Activated naive CD8-positive, alpha-beta T cell (primary cell): Measurements from ENCODE around the gene TNFRSF19.

ENCODE experiments used
- H3K27ac Mint-ChIP-seq: one replicate; pipeline ENCODE4 v1.8.0; 2021; ENCODE audit warnings: mixed read lengths
- H3K27me3 Mint-ChIP-seq: one replicate; pipeline ENCODE4 v1.8.0; 2021; ENCODE audit warnings: mixed read lengths
- H3K36me3 Mint-ChIP-seq: one replicate; pipeline ENCODE4 v1.8.0; 2021; ENCODE audit warnings: mixed read lengths
- H3K4me1 Mint-ChIP-seq: one replicate; pipeline ENCODE4 v1.8.0; 2021; ENCODE audit warnings: low read depth, mixed read lengths
- H3K4me3 Mint-ChIP-seq: one replicate; pipeline ENCODE4 v1.8.0; 2021; ENCODE audit warnings: mild to moderate bottlenecking, mixed read lengths
- H3K9me3 Mint-ChIP-seq: one replicate; pipeline ENCODE4 v1.8.0; 2021; ENCODE audit warnings: low read depth, mixed read lengths

Gene TNFRSF19

GRCh38 chr13:23558675-23559536 is 11.3 kb upstream of the TNFRSF19 start:
- Mint-ChIP-seq H3K27me3 (peaks cover 17% of the 10 kb centered on the region), H3K4me1 (no peaks in the 10 kb centered on the region), H3K9me3 (no peaks in the 10 kb centered on the region), H3K4me3 (no peak overlapping the region), H3K27ac (no peak overlapping the region), H3K36me3 (no peaks in the 10 kb centered on the region)

GRCh38 chr13:23560571-23561089 is 9.6 kb upstream of the TNFRSF19 start:
- no peaks in the 10 kb centered on the region for H3K36me3 Mint-ChIP-seq
- no peak overlapping the region for H3K4me3 Mint-ChIP-seq
- no peaks in the 10 kb centered on the region for H3K9me3 Mint-ChIP-seq
- H3K27me3 Mint-ChIP-seq = peaks cover 8% of the 10 kb centered on the region
- no peak overlapping the region for H3K27ac Mint-ChIP-seq
- H3K4me1 Mint-ChIP-seq = no peaks in the 10 kb centered on the region

- no peak overlapping the region for H3K27ac Mint-ChIP-seq
- H3K36me3 Mint-ChIP-seq = no peaks in the 10 kb centered on the region
- no peaks in the 10 kb centered on the region for H3K4me1 Mint-ChIP-seq
- no peaks in the 10 kb centered on the region for H3K9me3 Mint-ChIP-seq
- peaks cover 13% of the 10 kb centered on the region for H3K27me3 Mint-ChIP-seq
- no peak overlapping the region for H3K4me3 Mint-ChIP-seq
These were observed 9.0 kb upstream of the TNFRSF19 start for GRCh38 chr13:23561261-23561660.

GRCh38 chr13:23563085-23563845 is 6.9 kb upstream of the TNFRSF19 start:
- no peaks in the 10 kb centered on the region for H3K9me3 Mint-ChIP-seq
- no peaks in the 10 kb centered on the region for H3K4me1 Mint-ChIP-seq
- no peaks in the 10 kb centered on the region for H3K36me3 Mint-ChIP-seq
- no peak overlapping the region for H3K27ac Mint-ChIP-seq
- peaks cover 21% of the 10 kb centered on the region for H3K27me3 Mint-ChIP-seq
- H3K4me3 Mint-ChIP-seq = no peak overlapping the region

GRCh38 chr13:23567906-23568460 is 2.2 kb upstream of the TNFRSF19 start:
- H3K4me1 Mint-ChIP-seq = peaks cover 3% of the 10 kb centered on the region
- H3K27me3 Mint-ChIP-seq = peaks cover 42% of the 10 kb centered on the region

GRCh38 chr13:23570921-23571315 is 706 bp downstream of the TNFRSF19 start:
- H3K27ac Mint-ChIP-seq = no peak overlapping the region
- H3K4me1 Mint-ChIP-seq = peaks cover 7% of the 10 kb centered on the region
- H3K36me3 Mint-ChIP-seq = no peaks in the 10 kb centered on the region
- no peak overlapping the region for H3K4me3 Mint-ChIP-seq
- peaks cover 49% of the 10 kb centered on the region for H3K27me3 Mint-ChIP-seq
- H3K9me3 Mint-ChIP-seq = no peaks in the 10 kb centered on the region

More at GRCh38 chr13:23567906-23568460, 2.2 kb upstream of the TNFRSF19 start:
- Mint-ChIP-seq H3K27ac (no peak overlapping the region), H3K36me3 (no peaks in the 10 kb centered on the region), H3K4me3 (no peak overlapping the region), H3K9me3 (no peaks in the 10 kb centered on the region)

- H3K27ac Mint-ChIP-seq = no peak overlapping the region
- H3K27me3 Mint-ChIP-seq = peaks cover 44% of the 10 kb centered on the region
- no peaks in the 10 kb centered on the region for H3K36me3 Mint-ChIP-seq
- no peak overlapping the region for H3K4me3 Mint-ChIP-seq
- H3K9me3 Mint-ChIP-seq = no peaks in the 10 kb centered on the region
- H3K4me1 Mint-ChIP-seq = peaks cover 7% of the 10 kb centered on the region
These were observed 1.2 kb downstream of the TNFRSF19 start for GRCh38 chr13:23571431-23571830.

- Mint-ChIP-seq H3K4me3 (no peak overlapping the region), H3K9me3 (no peaks in the 10 kb centered on the region), H3K27me3 (peaks cover 43% of the 10 kb centered on the region), H3K27ac (no peak overlapping the region), H3K36me3 (no peaks in the 10 kb centered on the region), H3K4me1 (peaks cover 11% of the 10 kb centered on the region)
These were observed 2.6 kb downstream of the TNFRSF19 start for GRCh38 chr13:23572836-23573235.

GRCh38 chr13:23574421-23575145 is 4.4 kb downstream of the TNFRSF19 start:
- peaks cover 33% of the 10 kb centered on the region for H3K27me3 Mint-ChIP-seq

GRCh38 chr13:23575632-23576031 is 5.4 kb downstream of the TNFRSF19 start:
- H3K9me3 Mint-ChIP-seq = no peaks in the 10 kb centered on the region
- H3K36me3 Mint-ChIP-seq = no peaks in the 10 kb centered on the region
- peaks cover 32% of the 10 kb centered on the region for H3K27me3 Mint-ChIP-seq
- no peak overlapping the region for H3K4me3 Mint-ChIP-seq
- peaks cover 21% of the 10 kb centered on the region for H3K4me1 Mint-ChIP-seq
- no peak overlapping the region for H3K27ac Mint-ChIP-seq

More at GRCh38 chr13:23574421-23575145, 4.4 kb downstream of the TNFRSF19 start:
- Mint-ChIP-seq H3K4me1 (peaks cover 16% of the 10 kb centered on the region), H3K9me3 (no peaks in the 10 kb centered on the region), H3K27ac (no peak overlapping the region), H3K36me3 (no peaks in the 10 kb centered on the region), H3K4me3 (no peak overlapping the region)

- Mint-ChIP-seq H3K4me3 (peak overlapping the region; percentile 81), H3K36me3 (no peaks in the 10 kb centered on the region), H3K27ac (no peak overlapping the region), H3K4me1 (peaks cover 22% of the 10 kb centered on the region), H3K27me3 (peaks cover 30% of the 10 kb centered on the region), H3K9me3 (no peaks in the 10 kb centered on the region)
These were observed 8.3 kb downstream of the TNFRSF19 start for GRCh38 chr13:23578411-23579071.

- H3K27me3 Mint-ChIP-seq = peaks cover 29% of the 10 kb centered on the region
- H3K9me3 Mint-ChIP-seq = no peaks in the 10 kb centered on the region
- H3K36me3 Mint-ChIP-seq = no peaks in the 10 kb centered on the region
- H3K4me3 Mint-ChIP-seq = peak overlapping the region; percentile 81
- H3K4me1 Mint-ChIP-seq = peaks cover 22% of the 10 kb centered on the region
- H3K27ac Mint-ChIP-seq = no peak overlapping the region
These were observed 9.1 kb downstream of the TNFRSF19 start for GRCh38 chr13:23579072-23579895.

- Mint-ChIP-seq H3K4me3 (peak overlapping the region; percentile 77), H3K9me3 (no peaks in the 10 kb centered on the region), H3K4me1 (peaks cover 17% of the 10 kb centered on the region), H3K27ac (no peak overlapping the region), H3K36me3 (no peaks in the 10 kb centered on the region), H3K27me3 (peaks cover 28% of the 10 kb centered on the region)
These were observed 9.9 kb downstream of the TNFRSF19 start for GRCh38 chr13:23579896-23580683.
